ENCODE measurements around the gene ITPR1. TPM values are rescaled to one million over a fixed set of nuclear protein-coding genes. Genes with fewer than 3 reads are reported as not detected.

The ITPR1 gene
- total and polyA plus RNA-seq, 10 of the 15 experiments (the other 5 are each of a cell fraction or from before 2014, with no cell fraction given), result 12.2 to 239 (median 28.4) TPM

- TF ChIP-seq KDM1A (IDR thresholded peaks at IDR 0.05; ENCODE audit: borderline replicate concordance), result no peak
- peak; percentile 66; the same call in 1 of the 2 replicates for TF ChIP-seq MTA3 (IDR thresholded peaks at IDR 0.05; ENCODE audit: borderline replicate concordance, low read length)
- TF ChIP-seq POLR2AphosphoS5 (IDR thresholded peaks at IDR 0.05; ENCODE audit: low read length), result no peak
- no peak for TF ChIP-seq SPI1 (IDR thresholded peaks at IDR 0.05; ENCODE audit: borderline replicate concordance, insufficient read depth, low read depth, low read length)
- no peak for TF ChIP-seq GATAD2B (conservative IDR thresholded peaks at IDR 0.05; ENCODE audit: low read depth)
- no peak for TF ChIP-seq LARP7 (IDR thresholded peaks at IDR 0.05)
- no peak for TF ChIP-seq NR2C2 (IDR thresholded peaks at IDR 0.05; ENCODE audit: borderline replicate concordance, control insufficient read depth, insufficient read length, low read depth)
- no peak for TF ChIP-seq RELB (IDR thresholded peaks at IDR 0.05; ENCODE audit: low read depth)
- peak; percentile 80; the same call in 1 of the 2 replicates for TF ChIP-seq FOXM1 (IDR thresholded peaks at IDR 0.05; ENCODE audit: low read depth, low read length)
- TF ChIP-seq BHLHE40 (IDR thresholded peaks at IDR 0.05; ENCODE audit: borderline replicate concordance in 1 of 2, low read depth in 2 of 2, low read length in 1 of 2), result peak; percentile 69 to 70
- peak; percentile 98 for TF ChIP-seq ZNF24 (IDR thresholded peaks at IDR 0.05)
- TF ChIP-seq NRF1 (conservative IDR thresholded peaks at IDR 0.05; ENCODE audit: low read depth, low read length), result no peak
- TF ChIP-seq PBX3 (IDR thresholded peaks at IDR 0.05; ENCODE audit: insufficient replicate concordance, low read depth, low read length), result no peak
- no peak for TF ChIP-seq EGR1 (IDR thresholded peaks at IDR 0.05; ENCODE audit: borderline replicate concordance in 1 of 2, low read depth in 2 of 2, low read length in 2 of 2)
- TF ChIP-seq E2F8 (IDR thresholded peaks at IDR 0.05; ENCODE audit: low read depth, partially characterized antibody), result no peak
- TF ChIP-seq REST (IDR thresholded peaks at IDR 0.05; ENCODE audit: low read depth, low read length), result no peak
These were observed 345.5 kb downstream of the ITPR1 start (continued) for GRCh38 chr3:4838621-4839022.

All from GM12878 (cell line).